ENCODE data around the gene PCBP2.
A peak's percentile ranks its signal among the peaks of the same experiment; 100 is the strongest.

The PCBP2 gene

DNA sequence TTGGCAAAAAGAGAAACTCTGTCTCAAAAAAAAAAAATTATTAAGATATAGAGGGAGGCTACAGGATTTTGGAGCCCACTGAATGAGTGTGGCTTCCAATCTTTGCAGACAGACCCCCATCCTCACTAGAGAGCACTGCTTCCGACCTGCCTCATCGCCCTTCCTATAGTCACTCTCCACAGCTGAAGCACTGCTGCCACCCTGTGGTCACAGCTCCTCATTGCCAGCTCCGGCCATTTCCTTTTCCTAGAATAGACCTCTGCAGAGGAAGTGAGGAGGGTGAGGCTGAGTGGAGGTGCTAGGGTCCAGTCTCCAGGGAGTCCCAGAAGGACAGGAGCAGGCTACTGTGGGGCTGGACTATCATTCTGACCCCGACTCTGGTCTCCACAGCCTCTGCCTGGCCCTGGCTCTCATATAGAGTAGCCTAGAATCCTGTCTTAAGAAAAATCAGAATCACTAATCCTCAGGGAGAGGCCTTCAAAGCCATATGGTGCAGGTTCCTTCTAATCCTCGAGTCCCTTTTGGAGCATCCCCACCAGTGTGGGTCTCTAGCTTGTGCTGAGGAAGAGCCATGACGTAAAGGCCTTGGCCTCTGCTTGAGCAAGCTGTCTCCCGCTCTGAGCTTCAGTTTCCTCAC, 56.8 kb downstream of the PCBP2 start:
- peak; percentile 79 to 81 for DNase-seq (ENCODE audit: low read depth in 2 of 2)

DNA sequence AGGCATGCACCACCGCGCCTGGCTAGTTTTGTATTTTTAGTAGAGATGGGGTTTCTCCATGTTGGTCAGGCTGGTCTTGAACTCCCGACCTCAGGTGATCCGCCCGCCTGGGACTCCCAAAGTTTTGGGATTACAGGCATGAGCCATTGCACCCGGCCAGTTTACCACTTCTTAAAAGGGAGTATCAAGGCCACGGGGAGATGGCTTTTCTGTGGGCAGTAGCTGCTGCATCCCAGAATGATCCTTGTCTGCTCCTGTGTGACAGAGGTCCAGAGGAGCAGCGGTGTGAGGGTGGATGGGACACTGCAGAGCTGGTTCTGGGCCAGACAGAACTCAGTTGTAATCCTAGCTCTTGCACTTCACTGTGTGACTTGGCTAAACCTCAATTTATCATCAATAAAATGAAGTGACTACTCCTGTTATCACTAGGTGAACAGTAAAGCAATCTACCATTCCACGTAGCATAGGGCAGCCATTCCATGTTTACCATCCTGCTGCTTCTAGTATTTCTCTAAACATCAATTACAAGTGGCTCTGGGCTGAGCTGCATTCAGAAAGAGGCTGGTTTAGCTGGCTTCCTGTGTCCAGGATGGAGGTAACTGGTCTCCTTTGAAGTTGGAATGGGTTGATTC, 58.4 kb downstream of the PCBP2 start:
- DNase-seq (ENCODE audit: low read depth in 2 of 2): no peak

DNA sequence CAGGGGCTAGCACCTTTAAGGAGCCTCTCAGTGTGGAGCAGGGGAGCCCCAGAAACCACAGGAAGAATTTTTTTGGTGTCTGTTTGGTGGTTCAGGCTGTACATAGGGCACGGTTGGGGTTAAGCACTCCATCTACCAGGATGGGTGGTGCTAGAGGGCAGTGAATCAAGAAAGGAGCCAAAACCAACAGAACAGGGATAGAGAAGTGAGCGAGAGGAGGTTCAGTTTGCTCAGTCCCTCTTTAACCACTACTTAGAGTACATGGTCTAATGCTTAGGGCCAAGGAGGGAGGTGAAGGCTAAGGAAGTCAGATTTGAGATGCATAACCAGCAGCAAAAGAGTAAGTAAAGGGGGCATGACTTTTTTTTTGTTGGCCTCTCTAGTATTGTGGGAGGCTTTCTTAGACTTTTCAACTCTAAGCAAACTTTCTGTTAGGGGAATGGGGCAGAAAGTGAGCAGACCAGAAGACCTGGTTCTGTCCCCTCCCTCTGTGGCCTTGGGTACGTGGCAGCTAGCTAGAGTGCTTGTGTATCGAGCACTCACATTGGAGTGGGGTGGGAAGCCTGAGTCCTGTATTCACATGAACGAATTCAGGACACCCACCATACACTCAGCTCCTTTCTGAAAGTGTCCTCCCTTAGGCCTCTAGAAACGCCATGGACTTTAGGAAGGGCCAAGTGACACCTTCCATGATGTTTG, 62.0 kb downstream of the PCBP2 start:
- no peak for DNase-seq (ENCODE audit: low read depth in 2 of 2)

DNA sequence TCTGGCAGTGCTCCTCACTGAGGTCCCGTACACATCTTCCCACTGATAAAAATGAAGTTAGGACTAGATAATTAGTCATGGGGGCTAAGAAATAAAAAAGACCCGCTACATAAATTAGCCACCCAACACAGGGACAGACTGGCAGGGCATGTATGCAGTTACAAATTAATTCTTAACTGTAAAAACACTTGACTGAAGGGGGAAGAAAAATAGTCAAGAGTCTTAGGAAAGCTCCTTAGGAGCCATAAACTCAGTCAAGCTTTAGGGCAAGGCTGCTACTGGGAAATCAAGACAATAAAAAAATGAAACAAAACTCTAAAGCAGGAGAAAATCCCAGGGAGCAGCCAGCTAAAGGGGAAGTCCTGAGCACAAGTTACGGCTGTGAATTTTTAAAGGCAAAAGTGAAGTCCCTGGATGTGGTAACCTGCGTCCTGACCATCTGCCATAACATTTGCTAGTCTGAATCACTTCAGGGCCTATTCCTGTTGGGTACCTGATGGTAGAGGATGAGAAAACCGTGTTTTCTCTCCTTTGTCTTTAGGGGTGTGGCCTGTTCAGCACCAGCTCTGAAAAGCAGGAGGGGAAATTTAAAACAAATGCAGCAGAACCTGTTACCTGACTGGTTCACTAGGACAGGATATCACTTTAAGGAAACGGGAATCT, 62.9 kb downstream of the PCBP2 start:
- DNase-seq (ENCODE audit: low read depth in 2 of 2): no peak

DNA sequence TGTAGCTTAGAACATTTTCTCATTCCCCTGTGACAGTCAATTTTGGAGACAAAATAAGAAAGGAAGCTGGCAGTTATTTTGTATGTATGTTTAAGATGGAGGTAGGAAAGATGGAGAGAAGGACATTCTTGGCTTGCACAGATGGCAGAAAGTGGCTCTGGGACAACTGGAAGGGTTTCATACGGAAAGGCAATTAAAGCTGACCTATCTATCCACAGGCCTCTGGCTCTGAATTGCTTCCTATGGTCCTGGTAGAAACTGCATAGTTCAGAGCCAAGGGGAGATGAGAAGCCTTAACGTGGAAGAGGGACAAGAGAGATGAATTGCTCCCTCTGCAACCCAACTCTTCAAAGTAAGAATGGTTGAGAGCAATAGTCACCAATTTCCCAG, 63.4 kb downstream of the PCBP2 start:
- no peak for DNase-seq (ENCODE audit: low read depth in 2 of 2)

DNA sequence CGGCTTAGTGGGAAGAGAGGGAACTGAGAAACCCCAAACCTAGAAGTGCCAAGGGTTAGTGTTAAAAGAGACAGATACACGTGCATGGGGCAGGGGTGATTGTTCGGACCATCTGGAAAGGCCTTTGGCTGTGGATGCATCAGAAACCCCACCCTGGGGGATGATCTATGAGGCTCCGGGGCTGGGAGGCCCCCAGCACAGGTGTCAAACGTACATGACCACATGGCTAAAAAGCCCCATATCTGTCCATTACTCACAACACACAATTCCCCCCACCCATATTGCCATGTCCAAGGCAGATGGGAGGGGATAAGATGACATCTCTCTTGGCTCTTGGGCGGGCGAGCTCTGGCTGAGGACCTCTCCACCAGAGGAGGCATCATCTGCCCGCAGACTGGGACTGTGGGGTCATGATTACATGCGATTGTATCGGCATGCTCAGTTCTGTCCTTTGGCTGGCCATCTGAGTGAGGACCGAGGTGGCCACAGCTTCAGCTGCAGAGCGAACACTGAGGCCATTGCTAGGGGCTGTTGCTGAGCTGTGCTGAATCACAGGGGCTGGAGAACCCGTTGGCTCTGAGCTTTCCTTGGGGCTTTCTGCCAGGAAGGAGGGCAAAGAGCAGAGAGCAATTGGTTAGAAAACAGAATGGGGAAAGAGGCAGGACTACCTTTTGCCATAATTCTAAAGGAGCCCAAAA, 65.0 kb downstream of the PCBP2 start:
- no peak for DNase-seq (ENCODE audit: low read depth in 2 of 2)

DNA sequence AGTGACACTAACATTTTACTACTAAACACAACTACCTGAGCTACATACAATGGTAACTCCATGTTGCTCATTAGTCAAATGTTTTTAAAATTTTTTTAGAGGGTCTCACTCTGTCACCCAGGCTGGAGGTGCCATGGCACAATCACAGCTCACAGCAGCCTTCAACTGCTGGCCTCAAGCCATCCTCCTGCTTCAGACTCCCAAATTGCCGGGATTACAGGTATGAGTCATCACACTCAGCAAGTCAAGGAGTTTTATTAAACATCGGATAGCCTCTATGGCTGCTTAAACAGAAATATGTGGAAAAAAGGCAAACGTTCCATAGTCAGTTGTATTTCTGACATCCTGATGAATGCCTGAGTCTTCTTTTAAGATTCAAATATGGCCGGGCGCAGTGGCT, 66.5 kb downstream of the PCBP2 start:
- DNase-seq (ENCODE audit: low read depth in 2 of 2): no peak

DNA sequence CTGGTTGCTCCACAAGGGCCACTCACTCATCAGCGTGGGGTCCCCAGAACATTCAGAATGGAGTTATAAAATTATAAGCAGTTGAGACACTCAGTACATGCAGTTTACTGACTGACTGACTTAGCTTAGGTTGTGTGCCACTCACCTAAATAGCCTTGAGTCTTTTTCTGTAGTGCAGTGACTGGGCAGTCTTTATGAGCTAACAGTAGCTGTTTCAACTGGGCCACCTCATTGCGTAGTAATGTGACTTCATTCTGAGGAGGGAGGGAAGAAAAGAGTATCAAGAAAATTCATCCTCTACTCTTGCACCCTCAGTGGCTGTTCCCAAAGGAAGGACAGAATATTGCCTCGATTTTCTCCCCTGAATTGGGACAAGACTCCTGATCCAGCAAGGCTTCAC, 71.2 kb downstream of the PCBP2 start:
- no peak for DNase-seq (ENCODE audit: low read depth in 2 of 2)

DNA sequence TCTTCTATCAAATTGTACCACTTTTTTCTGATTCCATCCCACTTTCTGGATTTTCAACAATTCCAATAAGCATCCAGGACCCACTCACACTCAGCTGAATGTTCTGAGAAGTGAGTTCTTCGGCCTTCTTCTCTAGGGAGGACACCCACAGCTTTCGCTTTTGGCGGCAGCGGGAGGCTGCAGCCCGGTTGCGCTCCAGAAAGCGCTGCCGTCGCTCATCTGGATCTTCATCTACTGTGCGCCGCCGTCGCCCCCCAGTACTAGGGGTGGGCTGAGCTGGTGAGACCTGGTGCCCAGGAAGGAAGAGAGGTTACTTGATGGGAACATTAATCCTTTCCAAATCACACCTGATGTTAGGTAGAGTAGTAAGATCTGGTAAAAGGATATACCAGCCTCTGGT, 72.6 kb downstream of the PCBP2 start:
- no peak for DNase-seq (ENCODE audit: low read depth in 2 of 2)

DNA sequence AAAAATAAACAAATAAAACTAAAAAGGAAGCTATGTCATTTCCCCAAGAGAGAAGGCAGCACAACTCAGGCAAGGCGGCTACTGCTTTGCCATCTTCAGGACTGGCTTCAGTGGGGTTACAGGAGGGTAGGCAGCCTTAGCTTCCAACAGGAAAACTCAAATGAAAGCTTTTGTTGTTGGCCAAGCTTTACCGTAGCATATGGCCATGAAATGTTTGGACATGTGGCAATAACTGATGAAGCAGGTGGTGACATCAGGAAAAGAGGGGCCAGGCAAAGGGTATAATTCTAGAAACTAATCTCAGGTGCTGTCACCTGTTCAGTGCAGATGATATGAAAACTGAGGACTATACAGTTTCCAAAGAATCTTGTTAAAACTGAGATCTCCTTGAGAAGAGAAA, 78.2 kb downstream of the PCBP2 start:
- DNase-seq (ENCODE audit: low read depth in 2 of 2): no peak

Data from stimulated activated CD4-positive, alpha-beta T cell treated with anti-CD3 and anti-CD28 coated beads, Interleukin-4, amount 100 ng/mL, for 48 hours (primary cell).